Heart left ventricle (tissue), 16 donors: Measurements from ENCODE around the gene PHKA2. TPM values are rescaled to one million over a fixed set of nuclear protein-coding genes. Genes with fewer than 3 reads are reported as not detected.
A peak's percentile ranks its signal among the peaks of the same experiment; 100 is the strongest.

Experiments
- ATAC-seq, 4 donors: fragments of 200-7000 bp; cut with Tn5 transposase; one replicate each; pipeline ENCODE4 v1.9.1; 2020 to 2022; ENCODE audit warnings: moderate library complexity in 4 of 4, mild to moderate bottlenecking in 3 of 4, moderate number of reproducible peaks in 1 of 4
- DNase-seq, 5 donors: peaks; one replicate each; pipeline ENCODE4 v3.0.0-alpha.2; 2020
- H3K27ac ChIP-seq, 12 donors: fragments of 200-600 bp; sonication (generic) in 4 of 12; one replicate each; pipeline versions ENCODE4 v1.5.0 to v1.8.0; 2016 to 2022; ENCODE audit warnings: mild to moderate bottlenecking in 2 of 12
- H3K27me3 ChIP-seq, 9 donors: fragments of 200-600 bp; sonication (generic) in 2 of 9; one replicate each; pipeline versions ENCODE4 v1.5.1 to v1.8.0; 2016 to 2022; ENCODE audit warnings: mild to moderate bottlenecking in 3 of 9
- H3K36me3 ChIP-seq, 9 donors: fragments of 200-600 bp; sonication (generic) in 2 of 9; one replicate each; pipeline versions ENCODE4 v1.5.0 to v1.8.0; 2018 to 2022; ENCODE audit warnings: mild to moderate bottlenecking in 2 of 9
- H3K4me1 ChIP-seq, 12 donors: fragments of 200-600 bp; sonication (generic) in 4 of 12; one replicate each; pipeline versions ENCODE4 v1.5.0 to v1.8.0; 2016 to 2022; ENCODE audit warnings: mild to moderate bottlenecking in 3 of 12
- H3K4me3 ChIP-seq, 12 donors: fragments of 200-600 bp; sonication (generic) in 4 of 12; one replicate each; pipeline versions ENCODE4 v1.5.0 to v1.8.0; 2017 to 2022; ENCODE audit warnings: mild to moderate bottlenecking in 9 of 12, moderate library complexity in 4 of 12
- H3K9me3 ChIP-seq, 12 donors: fragments of 200-600 bp; sonication (generic) in 4 of 12; one replicate each; pipeline versions ENCODE4 v1.5.0 to v1.8.0; 2016 to 2022; ENCODE audit warnings: mild to moderate bottlenecking in 1 of 12
- POLR2A ChIP-seq, 2 donors: fragments of 450-650 bp; IDR thresholded peaks; one replicate each; pipeline ENCODE4 v1.6.1; 2017; ENCODE audit warnings: antibody characterized with exemption in 2 of 2, mild to moderate bottlenecking in 2 of 2, moderate library complexity in 2 of 2
- WGBS, 4 donors: extraction: QIAGEN DNeasy Blood & Tissue Kit in 2 of 4; methylation state at CpG; one replicate each; pipeline versions ENCODE4 v1.1.5 to v1.1.7; 2013 to 2018; 5-methylcytosine and 5-hydroxymethylcytosine counted together
- intact Hi-C, 10 donors: fragments of 100-400 bp; cut with DNase I; formaldehyde crosslinking; loops; one replicate each; pipeline versions ENCODE4 v1.11.1 to v1.14.2; 2022
- polyA plus RNA-seq, 2 donors: library from polyadenylated mRNA; stranded (reverse); fragments of 200-250 nt; gene quantifications; one replicate each; pipeline ENCODE4 v1.2.3, GENCODE V29; 2013
- total RNA-seq, 9 donors: library from RNA; depleted of rRNA in 2 of 9; stranded (reverse); fragments of >200 nt in 2 of 9; fragmentation: NEBNext Ultra II Directional in 3 of 9; extraction: Animal tissue kit (Norgen Biotek cat#: 25700) in 3 of 9; gene quantifications; one replicate each; pipeline versions ENCODE4 v1.1.0 to v1.2.4, GENCODE V29; 2016 to 2023
- TF ChIP-seq, protein P1 (sequence below), 12 donors: fragments of 200-600 bp; sonication (generic) in 4 of 12; IDR thresholded peaks; one replicate each; pipeline versions ENCODE4 v1.5.0 to v1.8.0; 2018 to 2022; ENCODE audit warnings: antibody characterized with exemption in 12 of 12, mild to moderate bottlenecking in 5 of 12
- donor health status: ischemic (EF 13 %, LVEDD 7.1; RV severe dilation, severe dysfunction).
- donor health status: healthy with polysubstance abuse.
- donor health status: DM: no; HTN: yes; CAD: no.
- donor health status: DM: no; HTN: no; CAD: no.
- donor health status: ischemic (EF 25% LVEDD 6.9; RV normal size, moderate dysfunction).
- donor health status: ischemic (EF 25% LVEDD 5.7; RV mildly dilated, moderate dysfunction).
- donor health status: healthy.
- donor health status: DM: yes; HTN: yes; CAD: no.
- donor health status: ischemic (EF 35%, LVEDD 5.7; RV mildly dilated, moderate dysfunction).
- donor health status: nonischemic (EF 11% LVEDD 7.7; RV severe dilation, severe dysfunction).
- donor health status: DM: yes; HTN: yes; CAD: no.
- donor health status: PGD.
- donor health status: ischemic (EF 29% LVEDD 5.4; RV normal size, mild dysfunction).
- donor health status: nonischemic (EF 23%, LVEDD 6.1; RV moderate dilation, normal function).

The PHKA2 gene
- total and polyA plus RNA-seq, 11 donors, result 13.8 to 45.7 (median 26.9) TPM

DNA sequence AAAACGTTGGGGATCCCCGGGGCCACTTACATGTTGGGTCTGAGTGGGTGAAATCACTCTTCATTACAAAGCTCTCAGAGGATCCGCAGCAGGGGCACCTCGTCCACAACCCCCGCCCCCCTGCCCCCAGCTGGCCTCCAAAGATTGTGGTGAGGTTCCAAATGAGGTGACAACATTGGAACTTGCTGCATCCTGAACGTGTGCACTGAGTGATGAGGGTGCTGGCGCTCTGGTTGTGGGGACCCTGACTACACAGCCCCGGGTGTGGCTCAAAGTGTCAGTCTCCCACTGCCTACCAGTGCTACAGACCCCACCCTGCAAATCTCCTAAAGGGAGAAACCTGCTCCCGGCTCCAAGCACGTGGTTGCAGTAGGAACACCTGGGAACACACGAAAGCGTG lies 111.9 kb downstream of the PHKA2 start:
- DNase-seq, result peak in 1 of 5 donors; percentile 53
- intact Hi-C loops, result loop anchor here in 2 of 10 donors (2.0 to 10.0 kb wide), 2 partner anchors 15 to 197 kb away; partner anchors contain the start of gene RS1 (in 1 of the 2)
- no peaks in the 10 kb centered on the region for H3K27me3 ChIP-seq
- 37 to 65% (median 50%) methylated on average over 9 to 12 of the region's 12 CpGs for WGBS, 4 donors
- peaks cover 0 to 25% (median 10%) of the 10 kb centered on the region in 12 donors for H3K4me1 ChIP-seq
- H3K9me3 ChIP-seq, result peaks cover 0 to 4% (median 0%) of the 10 kb centered on the region in 12 donors
- no peak overlapping the region for H3K4me3 ChIP-seq
- H3K27ac ChIP-seq, result peak overlapping the region in 10 of 12 donors; percentile 8 to 84 (median 74)
- no peak for TF ChIP-seq POLR2A (IDR thresholded peaks at IDR 0.05)
- TF ChIP-seq, protein P1, sequence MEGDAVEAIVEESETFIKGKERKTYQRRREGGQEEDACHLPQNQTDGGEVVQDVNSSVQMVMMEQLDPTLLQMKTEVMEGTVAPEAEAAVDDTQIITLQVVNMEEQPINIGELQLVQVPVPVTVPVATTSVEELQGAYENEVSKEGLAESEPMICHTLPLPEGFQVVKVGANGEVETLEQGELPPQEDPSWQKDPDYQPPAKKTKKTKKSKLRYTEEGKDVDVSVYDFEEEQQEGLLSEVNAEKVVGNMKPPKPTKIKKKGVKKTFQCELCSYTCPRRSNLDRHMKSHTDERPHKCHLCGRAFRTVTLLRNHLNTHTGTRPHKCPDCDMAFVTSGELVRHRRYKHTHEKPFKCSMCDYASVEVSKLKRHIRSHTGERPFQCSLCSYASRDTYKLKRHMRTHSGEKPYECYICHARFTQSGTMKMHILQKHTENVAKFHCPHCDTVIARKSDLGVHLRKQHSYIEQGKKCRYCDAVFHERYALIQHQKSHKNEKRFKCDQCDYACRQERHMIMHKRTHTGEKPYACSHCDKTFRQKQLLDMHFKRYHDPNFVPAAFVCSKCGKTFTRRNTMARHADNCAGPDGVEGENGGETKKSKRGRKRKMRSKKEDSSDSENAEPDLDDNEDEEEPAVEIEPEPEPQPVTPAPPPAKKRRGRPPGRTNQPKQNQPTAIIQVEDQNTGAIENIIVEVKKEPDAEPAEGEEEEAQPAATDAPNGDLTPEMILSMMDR (IDR thresholded peaks at IDR 0.05), result no peak
- peak; percentile 25 to 63 (median 58) for ATAC-seq
- H3K36me3 ChIP-seq, result no peaks in the 10 kb centered on the region

GRCh38 chrX:18871161-18871890 lies 112.6 kb downstream of the PHKA2 start:
- Histone ChIP-seq H3K27me3 (no peaks in the 10 kb centered on the region), H3K36me3 (no peaks in the 10 kb centered on the region), H3K27ac (peak overlapping the region in 10 of 12 donors; percentile 8 to 84 (median 68)), H3K4me1 (peaks cover 0 to 25% (median 10%) of the 10 kb centered on the region in 12 donors), H3K4me3 (no peak overlapping the region), H3K9me3 (peaks cover 0 to 4% (median 0%) of the 10 kb centered on the region in 12 donors)
- ATAC-seq (peak in 3 of 4 donors; percentile 19 to 44 (median 39)), DNase-seq (no peak)
- WGBS, 4 donors, result 46 to 66% (median 57%) methylated on average over 9 to 10 of the region's 10 CpGs
- intact Hi-C loops, result loop anchor here in 1 of 10 donors (10.0 kb wide), 1 partner anchor 197 kb away; the partner anchor contains the start of gene RS1
- TF ChIP-seq, protein P1 (IDR thresholded peaks at IDR 0.05), result no peak
- no peak for TF ChIP-seq POLR2A (IDR thresholded peaks at IDR 0.05)

DNA sequence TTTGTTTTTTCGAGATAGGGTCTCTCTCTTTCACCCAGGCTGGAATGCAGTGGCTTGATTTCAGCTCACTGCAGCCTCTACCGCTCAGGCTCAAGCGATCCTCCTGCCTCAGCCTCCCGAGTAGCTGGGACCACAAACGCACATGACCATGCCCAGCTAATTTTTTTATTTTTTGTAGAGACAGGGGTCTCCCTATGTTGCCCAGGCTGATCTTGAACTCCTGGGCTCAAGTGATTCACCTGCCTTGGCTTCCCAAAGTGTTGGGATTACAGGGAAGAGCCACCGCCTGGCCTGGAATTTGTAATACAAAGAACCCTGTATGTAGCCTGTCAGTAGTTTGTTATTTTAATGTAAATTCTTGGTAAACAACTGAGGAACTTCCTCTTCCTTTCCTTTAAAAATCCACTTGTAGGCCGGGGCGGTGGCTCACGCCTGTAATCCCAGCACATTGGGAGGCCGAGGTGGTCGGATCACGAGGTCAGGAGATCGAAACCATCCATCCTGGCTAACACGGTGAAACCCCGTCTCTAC lies 119.5 kb downstream of the PHKA2 start:
- no peaks in the 10 kb centered on the region for H3K36me3 ChIP-seq
- no peak for DNase-seq
- TF ChIP-seq POLR2A (IDR thresholded peaks at IDR 0.05), result no peak
- TF ChIP-seq, protein P1 (IDR thresholded peaks at IDR 0.05), result no peak
- 87 to 94% (median 88%) methylated on average over 15 of the region's 15 CpGs for WGBS, 4 donors
- intact Hi-C loops, result no loop called here
- H3K4me1 ChIP-seq, result no peaks in the 10 kb centered on the region
- no peak overlapping the region for H3K27ac ChIP-seq
- no peaks in the 10 kb centered on the region for H3K27me3 ChIP-seq
- H3K9me3 ChIP-seq, result no peaks in the 10 kb centered on the region
- no peak overlapping the region for H3K4me3 ChIP-seq
- ATAC-seq, result no peak

GRCh38 chrX:18861511-18861910 lies 122.4 kb downstream of the PHKA2 start:
- 88 to 97% (median 94%) methylated on average over 5 of the region's 5 CpGs for WGBS, 4 donors
- no peaks in the 10 kb centered on the region for H3K4me1 ChIP-seq
- intact Hi-C loops, result no loop called here
- DNase-seq, result no peak
- peaks cover 0 to 8% (median 0%) of the 10 kb centered on the region in 12 donors for H3K9me3 ChIP-seq
- TF ChIP-seq POLR2A (IDR thresholded peaks at IDR 0.05), result no peak
- TF ChIP-seq, protein P1 (IDR thresholded peaks at IDR 0.05), result no peak
- H3K36me3 ChIP-seq, result no peaks in the 10 kb centered on the region
- no peak for ATAC-seq
- H3K4me3 ChIP-seq, result no peak overlapping the region
- H3K27ac ChIP-seq, result no peak overlapping the region
- H3K27me3 ChIP-seq, result no peaks in the 10 kb centered on the region
